DMS 273 treated with DMSO at 0.1 percent for 48 hours (cell line): ENCODE measurements around the gene MMRN2.
"Not testable (repeated sequence)": the region's sequence is repeated elsewhere in the genome, so short reads cannot be mapped to it uniquely, and the experiment has no call there.

Source experiments
- DNase-seq: peaks from one replicate; lab custom pipeline; 2025; lab: John Stamatoyannopoulos, UW

MMRN2 gene, protein sequence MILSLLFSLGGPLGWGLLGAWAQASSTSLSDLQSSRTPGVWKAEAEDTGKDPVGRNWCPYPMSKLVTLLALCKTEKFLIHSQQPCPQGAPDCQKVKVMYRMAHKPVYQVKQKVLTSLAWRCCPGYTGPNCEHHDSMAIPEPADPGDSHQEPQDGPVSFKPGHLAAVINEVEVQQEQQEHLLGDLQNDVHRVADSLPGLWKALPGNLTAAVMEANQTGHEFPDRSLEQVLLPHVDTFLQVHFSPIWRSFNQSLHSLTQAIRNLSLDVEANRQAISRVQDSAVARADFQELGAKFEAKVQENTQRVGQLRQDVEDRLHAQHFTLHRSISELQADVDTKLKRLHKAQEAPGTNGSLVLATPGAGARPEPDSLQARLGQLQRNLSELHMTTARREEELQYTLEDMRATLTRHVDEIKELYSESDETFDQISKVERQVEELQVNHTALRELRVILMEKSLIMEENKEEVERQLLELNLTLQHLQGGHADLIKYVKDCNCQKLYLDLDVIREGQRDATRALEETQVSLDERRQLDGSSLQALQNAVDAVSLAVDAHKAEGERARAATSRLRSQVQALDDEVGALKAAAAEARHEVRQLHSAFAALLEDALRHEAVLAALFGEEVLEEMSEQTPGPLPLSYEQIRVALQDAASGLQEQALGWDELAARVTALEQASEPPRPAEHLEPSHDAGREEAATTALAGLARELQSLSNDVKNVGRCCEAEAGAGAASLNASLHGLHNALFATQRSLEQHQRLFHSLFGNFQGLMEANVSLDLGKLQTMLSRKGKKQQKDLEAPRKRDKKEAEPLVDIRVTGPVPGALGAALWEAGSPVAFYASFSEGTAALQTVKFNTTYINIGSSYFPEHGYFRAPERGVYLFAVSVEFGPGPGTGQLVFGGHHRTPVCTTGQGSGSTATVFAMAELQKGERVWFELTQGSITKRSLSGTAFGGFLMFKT

DNA sequence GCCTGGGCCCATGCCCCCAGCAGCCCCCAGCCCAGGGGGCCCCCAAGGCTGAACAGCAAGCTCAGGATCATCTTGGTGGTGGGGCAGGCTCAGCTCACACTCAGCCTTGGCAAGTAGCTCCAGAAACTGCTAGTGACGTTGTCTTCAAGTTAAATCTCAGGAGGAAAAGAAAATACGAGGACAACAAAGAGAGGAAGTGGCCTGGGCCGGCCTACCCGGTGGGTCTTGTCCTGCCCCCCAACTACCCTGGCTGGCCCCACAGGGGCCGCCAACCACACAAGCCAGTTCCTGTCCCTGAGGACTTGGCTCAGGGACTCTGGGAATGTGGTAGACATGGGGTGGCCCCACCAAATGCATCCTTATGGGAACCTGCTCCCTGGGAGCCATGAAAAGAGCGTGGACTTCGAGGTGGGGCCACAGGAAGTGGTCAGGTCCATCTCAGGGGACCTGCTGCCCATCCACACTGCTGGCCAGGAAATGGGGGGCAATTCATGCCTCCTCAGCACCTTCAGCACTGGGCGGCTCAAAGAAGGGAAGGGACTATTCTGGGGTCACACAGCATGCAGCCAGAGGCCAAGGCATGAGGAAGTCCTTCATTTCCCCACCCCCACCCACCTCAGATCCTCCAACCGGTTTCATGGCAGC is at the start of gene MMRN2:
MMRN2 (minus strand) TSS at position 145 of the 645 bp plus-strand sequence; CDS start at position 71, 74 bp downstream.
- DNase-seq, result no peak

DNA sequence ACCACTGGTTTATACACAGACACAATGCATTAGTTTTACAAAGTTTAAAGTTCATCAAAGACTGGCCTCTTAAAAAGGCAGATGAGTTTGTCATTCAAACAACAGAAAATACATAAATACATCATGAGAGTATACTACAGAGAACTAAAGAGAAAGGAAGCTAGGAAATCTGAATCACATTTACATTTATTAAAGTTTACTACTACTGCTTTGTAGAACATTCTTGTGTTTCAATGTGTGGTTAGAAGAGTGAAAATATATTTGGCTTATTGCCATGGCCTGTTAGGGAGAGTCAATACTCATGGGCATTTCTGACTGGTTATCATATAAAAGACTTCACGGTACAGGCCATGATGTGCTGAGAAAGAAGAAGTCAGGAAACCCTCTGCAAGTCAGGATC is 49.7 kb upstream of the MMRN2 start:
- not testable (repeated sequence) for DNase-seq

DNA sequence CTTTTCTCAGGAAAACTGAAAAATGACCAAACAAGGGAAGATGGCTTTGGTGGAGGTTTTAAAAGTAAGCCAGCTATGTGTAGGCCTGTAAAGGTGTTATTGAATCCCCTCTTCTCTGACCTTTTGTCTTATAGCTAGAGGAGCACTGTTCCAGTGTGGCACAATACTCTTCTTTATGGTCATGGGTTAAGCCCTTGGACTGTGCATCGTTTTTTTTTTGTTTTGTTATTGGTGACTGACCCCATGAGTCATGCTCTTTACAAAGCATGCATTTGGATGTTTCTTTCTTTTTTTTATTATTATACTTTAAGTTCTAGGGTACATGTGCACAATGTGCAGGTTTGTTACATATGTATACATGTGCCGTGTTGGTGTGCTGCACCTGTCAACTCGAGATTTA is 43.1 kb upstream of the MMRN2 start:
- DNase-seq, result no peak

DNA sequence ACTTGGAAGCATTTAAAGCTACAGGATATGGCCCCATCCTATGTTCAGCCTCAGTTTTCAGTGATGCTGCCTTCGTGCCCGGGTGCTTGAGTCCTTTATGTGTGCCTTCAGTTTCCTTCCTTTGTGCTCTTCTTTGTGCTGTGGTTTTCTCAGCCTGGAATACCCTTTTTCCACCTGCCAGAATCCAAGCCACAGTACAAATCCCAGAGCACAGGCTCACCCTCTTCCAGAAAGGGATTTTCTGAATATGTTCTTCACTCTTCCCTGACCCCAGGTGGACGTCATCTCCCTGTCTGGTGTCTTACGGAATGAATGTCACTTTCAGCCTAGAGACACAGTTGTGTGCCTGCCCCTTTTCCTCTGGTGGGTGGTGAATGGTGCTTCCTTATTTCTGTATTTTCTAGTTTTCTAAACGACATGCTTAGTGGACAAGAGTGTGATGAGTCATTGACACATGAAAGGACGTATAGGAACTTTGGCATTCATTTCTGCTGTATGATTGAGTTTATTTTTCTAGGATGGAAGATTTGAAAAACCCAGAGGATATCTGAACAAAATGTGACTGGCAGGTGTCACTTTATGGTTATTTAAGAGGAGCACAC is 42.5 kb upstream of the MMRN2 start:
- not testable (repeated sequence) for DNase-seq

DNA sequence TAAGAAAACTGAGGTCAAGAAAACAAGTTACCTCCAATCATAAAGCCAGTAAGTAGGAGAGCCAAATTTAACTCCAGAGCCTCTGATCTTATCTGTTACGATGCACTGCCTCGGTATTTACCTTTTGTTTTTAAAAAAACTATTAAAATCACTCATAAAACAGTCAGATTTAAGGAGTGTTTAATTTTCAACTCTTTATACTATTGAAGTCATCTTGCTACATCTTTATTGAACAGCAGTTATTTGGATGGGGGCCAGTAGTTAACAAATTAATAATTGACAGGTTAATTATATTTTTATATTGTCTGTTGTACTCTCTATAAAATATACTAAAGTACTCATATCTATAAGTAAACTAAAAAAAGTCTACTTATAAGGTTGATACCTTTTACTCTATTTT is 35.5 kb upstream of the MMRN2 start:
- no peak for DNase-seq

DNA sequence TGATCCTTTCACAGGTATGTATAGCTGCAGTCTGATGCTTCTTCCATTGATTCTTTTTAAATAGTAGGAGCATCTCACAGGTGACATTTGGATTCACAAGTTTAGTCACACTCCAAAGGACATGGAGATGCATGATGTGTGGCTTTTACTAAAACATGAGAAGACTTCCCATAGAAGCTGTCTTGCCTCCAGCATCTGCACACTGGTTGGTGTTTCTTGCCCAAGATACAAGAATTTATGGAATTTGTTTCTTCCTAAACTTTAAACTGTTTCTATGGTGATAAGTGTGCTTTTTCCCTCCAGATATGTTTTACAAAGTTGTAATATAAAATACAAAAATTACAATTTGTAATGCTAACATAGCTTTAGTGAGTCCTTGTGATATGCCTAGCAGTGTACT is 35.0 kb upstream of the MMRN2 start:
- no peak for DNase-seq

DNA sequence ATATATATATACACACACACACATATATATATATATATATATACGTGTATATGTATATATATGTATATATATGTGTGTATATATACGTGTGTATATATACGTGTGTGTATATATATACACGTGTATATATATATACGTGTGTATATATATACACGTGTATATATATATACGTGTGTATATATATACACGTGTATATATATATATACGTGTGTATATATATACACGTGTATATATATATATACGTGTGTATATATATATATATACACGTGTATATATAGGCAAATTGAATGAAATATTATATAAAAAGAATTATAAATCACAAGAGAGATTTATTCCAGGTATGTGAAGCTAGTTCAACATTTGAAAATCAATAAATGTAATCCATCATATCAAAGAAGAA is 33.9 kb upstream of the MMRN2 start:
- DNase-seq, result not testable (repeated sequence)

DNA sequence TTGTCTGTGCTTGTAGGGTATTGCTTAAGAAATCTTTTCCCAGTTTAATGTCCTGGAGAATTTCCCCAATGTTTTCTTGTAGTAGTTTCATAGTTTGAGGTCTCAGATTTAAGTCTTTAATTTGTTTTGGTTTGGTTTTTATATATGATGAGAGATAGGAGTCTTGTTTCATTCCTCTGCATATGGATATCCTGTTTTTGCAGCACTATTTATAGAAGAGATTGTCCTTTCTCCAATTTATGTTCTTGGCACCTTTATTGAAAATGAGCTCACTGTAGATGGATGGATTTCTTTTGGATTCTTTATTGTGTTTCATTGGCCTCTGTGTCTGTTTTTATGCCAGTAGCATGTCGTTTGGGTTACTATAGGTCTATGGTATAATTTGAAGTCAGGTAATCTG is 31.1 kb upstream of the MMRN2 start:
- no peak for DNase-seq

DNA sequence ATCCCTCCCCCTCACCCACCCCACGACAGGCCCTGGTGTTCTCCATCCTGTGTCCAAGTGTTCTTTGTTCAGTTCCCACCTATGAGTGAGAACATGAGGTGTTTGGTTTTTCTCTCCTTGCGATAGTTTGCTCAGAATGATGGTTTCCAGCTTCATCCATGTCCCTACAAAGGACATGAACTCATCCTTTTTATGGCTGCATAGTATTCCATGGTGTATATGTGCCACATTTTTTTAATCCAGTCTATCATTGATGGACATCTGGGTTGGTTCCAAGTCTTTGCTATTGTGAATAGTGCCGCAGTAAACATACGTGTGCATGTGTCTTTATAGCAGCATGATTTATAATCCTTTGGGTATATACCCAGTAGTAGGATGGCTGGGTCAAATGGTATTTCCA is 27.1 kb upstream of the MMRN2 start:
- DNase-seq, result not testable (repeated sequence)

DNA sequence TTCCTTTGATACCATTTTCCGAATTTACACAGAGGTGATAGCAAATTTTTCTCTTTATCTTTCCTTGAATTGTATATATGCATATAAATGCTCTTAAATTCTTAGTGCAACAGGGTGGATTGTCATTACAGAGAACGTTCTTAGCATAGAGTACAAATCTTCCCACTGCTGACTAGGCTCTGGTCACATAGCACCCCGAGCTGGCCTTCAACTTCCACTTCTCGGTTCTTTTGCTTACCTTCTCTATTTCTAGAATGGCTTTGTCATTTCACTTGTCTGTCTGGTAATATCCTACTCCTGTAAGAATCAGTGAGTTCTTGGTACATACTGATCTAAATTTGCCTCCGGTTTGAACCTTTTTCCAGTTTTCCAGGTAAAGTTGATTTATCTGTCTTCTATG is 24.3 kb upstream of the MMRN2 start:
- no peak for DNase-seq

DNA sequence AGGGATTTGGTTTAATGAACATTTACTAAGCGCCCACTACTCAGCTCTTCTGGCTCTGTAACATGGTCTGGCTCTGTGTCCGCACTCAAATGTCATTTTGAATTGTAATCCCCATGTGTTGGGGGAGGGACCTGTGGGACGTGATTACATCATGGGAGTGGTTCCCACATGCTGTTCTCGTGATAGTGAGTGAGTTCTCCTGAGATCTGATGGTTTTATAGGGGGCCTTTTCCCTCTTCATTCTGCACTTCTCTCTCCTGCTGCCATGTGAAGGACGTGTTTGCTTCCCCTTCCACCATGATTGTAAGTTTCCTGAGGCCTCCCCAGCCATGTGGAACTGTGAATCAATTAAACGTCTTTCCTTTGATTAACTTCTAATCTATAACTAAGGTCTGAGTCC is 23.6 kb upstream of the MMRN2 start:
- not testable (repeated sequence) for DNase-seq

DNA sequence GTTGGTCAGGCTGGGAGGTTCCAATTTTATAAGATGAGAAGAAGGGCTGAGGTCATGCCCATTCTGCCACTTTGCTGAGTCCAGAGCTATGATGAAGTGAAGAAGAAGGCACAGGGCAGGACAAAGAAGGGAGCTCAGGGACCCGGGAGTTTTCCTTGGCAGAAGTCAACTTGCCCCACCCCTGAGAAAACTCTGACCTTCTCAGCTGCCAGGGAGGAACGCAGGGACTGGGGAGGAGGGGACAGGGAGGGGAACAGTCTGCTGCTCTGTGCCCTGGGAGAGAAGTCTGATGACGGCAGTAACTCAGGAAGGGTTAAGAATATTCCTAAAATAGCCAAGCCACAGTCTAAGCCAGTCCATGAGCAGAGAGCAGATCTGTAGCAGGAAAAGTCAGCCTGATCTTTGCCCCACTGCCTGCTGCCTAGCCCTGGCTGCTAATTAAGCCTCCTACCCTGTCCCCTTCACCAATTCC is 22.6 kb upstream of the MMRN2 start:
- no peak for DNase-seq

DNA sequence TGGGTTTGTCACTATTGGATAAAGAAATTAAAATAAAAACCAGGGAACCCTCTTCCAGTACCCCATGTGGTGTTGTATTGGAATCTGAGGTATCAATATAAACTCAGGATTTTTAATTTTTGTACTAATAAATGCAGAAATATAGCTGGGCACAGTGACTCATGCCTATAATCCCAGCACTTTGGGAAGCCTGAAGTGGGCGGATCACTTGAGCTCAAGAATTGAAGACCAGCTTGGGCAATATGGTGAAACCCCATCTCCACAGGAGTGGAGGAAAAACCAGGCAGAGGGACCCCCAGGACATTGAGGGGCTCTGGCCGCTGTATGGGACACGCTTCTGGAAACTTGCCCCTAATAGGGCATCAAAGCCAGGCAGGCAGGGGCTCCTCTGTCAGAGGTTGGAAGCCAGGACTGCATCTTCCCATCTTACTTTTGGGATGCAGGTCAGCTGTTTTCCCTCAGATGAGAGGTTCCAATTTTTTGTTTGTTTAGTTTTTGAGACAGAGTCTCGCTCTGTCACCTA is 21.9 kb upstream of the MMRN2 start:
- DNase-seq, result no peak

DNA sequence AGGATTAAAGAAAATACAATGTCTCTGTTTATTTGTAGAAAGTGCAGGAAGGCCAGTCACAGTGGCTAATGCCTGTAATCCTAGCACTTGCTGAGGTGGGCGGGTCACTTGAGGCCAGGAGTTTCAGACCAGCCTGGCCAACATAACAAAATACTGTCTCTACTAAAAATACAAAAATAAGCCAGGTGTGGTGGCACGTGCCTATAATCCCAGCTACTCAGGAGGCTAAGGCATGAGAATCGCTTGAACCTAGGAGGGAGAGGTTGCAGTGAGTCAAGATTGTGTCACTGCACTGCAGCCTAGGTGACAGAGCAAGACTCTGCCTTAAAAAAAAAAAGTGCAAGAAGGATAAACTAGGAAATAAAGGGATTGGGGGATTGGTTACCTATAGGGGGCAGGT is 21.0 kb upstream of the MMRN2 start:
- DNase-seq, result not testable (repeated sequence)

DNA sequence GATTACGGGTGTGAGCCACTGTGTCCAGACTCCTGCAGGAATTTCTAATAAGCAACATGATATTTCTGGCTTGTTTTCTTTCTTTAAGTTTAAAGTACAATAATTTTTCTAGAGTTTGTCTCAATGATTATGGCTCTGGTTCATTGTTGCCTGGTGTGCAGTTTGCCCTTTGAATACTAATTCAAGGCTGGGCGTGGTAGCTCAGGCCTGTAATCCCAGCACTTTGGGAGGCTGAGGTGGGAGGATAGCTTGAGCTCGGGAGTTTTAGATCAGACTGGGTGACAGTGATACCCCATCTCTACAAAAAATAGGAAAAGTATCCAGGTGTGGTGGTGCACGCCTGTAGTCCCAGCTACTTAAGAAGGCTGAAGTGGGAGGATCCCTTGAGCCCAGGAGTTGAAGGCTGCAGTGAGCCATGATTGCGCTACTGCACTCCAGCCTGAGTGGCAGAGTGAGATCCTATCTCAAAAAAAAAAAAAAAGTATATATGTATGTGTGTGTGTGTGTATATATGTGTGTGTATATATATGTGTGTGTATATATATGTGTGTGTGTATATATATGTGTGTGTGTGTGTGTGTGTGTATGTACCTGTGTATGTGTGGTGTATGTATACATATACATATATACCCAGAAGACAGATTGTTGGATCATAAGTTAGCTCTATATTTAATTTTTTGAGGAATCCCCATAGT is 19.1 kb upstream of the MMRN2 start:
- no peak for DNase-seq

DNA sequence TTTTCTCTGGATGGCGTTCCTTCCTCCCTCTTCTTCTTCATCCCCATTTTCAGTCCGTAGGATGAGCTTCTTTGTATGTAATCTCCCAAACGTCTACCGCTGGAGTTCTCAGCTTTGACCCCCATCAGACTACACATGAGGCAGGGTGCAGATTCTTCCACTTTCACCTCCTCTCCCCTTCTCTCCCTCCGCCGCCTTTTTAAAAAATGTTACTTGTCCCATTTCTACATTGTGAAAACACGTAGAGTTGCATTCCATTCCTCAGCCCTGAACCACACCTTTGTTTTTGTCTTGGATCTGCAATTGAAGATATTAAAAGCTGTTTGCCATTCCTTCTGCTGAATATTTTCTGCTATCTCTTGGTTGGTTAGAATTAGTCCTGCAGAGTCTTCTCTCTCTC is 17.1 kb upstream of the MMRN2 start:
- no peak for DNase-seq

DNA sequence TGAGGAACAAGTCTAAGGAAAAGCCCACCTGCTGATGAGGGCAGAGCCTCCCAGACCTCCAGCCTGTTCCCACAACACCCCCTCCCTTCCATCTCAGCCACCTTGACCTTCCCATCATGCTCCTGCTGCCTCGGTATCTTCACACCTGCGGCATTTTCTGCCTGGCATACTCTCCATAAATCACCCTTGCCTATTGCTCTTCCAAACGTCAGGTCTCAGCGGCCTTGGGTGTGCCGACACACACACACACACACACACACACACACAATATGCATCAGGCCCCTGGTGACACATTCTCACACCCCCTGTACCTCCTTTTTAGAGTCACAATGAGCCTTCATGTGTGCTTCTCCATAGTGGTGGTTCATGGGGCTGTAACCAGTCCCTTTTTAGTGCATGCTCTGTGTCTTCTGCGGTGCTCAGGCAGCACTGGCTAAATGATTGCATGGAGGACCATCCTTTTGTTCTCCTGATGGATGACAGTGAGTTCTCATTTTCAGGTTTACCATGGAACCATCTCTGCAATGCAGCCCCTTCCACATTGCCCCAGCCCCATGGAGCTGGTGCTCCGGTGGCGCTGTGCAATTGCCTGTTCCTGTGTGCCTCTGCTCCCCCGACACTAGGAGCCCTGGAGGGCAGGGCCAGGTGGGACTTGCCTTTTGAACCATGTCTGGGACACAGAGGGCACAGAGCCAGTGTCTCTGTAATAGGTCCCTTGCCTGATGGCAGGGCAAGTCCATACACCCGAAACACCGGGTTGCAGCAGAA is 15.4 kb upstream of the MMRN2 start:
- DNase-seq, result no peak

DNA sequence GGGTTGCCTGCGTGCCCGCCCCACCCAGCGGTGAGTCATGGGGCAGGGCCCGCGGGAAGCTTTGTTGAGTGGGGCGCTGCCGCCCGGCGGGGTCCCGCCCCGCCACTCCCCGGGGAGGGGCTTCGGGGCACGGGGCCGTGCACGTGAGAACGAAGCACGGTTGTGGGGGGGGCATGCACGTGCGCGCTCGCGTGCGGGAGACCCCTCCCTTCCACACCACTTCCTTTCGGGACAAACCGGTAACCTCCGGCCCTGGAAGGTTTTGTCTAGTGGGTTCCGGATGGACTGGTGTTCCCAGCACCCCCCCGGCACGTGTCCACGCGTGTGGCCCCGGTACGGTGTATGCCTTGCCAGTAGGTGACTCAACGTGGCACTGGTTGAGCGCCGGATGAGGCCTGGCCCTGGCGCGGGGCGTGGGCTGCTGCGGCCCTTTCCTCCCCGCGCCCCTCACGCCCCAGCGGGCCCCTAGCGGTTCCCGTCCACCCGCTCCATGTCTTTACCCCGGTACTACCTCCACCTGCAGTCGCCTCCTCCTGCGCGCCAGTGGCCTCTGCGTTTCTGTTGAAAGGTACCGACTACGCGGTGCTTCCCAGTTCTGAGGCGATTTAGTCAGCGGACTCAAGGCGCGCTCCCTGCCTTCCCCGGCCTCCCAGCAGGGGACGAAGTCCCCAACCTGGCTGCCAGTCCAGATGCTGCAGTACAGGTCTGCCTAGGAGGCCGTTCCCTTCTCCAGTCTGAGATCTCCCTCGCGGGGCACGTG is 14.0 kb upstream of the MMRN2 start:
- DNase-seq, result no peak

DNA sequence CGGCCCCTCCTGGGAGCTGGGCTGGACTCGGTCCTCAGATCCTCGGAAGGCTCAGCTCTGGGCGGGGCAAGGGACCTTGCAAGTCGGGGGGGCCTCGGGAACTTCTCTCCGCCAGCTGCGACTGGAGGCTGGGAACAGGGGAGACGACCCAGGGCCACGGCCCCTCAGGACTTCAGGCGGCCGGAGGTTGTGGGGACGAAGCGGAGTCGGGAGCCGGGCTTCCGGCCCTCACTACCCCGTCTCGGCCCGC is 13.5 kb upstream of the MMRN2 start:
- DNase-seq, result no peak
